ENCODE measurements around the gene PHTF1. TPM values are rescaled to one million over a fixed set of nuclear protein-coding genes. Genes with fewer than 3 reads are reported as not detected.

The PHTF1 gene
- total and polyA plus RNA-seq, 2 donors (not counting 1 experiment from before 2014, with no cell fraction given): 3.6 to 18.5 TPM

- ChIA-PET CTCF (interaction anchor here (0.6 kb wide), 1 partner anchor 34 kb away, joined by 3 read pairs; no protein-coding TSS in a partner anchor), POLR2A (no interaction called here)
- DNase-seq: no peak
- Histone ChIP-seq H3K79me2 (ENCODE audit: control insufficient read depth, insufficient read depth, low read length) (no peaks in the 10 kb centered on the region), H2AFZ (ENCODE audit: insufficient read depth, low read depth, low read length, poor library complexity, severe bottlenecking) (no peak overlapping the region), H3K4me2 (replicated peaks; ENCODE audit: low read depth, low read length, poor library complexity, severe bottlenecking) (no peak overlapping the region), H3K27ac (ENCODE audit: low read length in 2 of 2) (no peak overlapping the region), H4K20me1 (ENCODE audit: control insufficient read depth, insufficient read depth, low read length, poor library complexity, severe bottlenecking) (no peaks in the 10 kb centered on the region), H3K9ac (ENCODE audit: low read length) (no peak overlapping the region), H3K4me3 (ENCODE audit: control extremely low read depth in 1 of 5, extremely low read depth in 1 of 5, insufficient read depth in 1 of 5, low read depth in 2 of 5, low read length in 4 of 5) (no peak overlapping the region), H3K27me3 (replicated peaks in 1 of 4; ENCODE audit: control extremely low read depth in 1 of 4, control insufficient read depth in 3 of 4, insufficient read depth in 4 of 4, low read length in 3 of 4) (no peaks in the 10 kb centered on the region), H3K9me3 (ENCODE audit: control extremely low read depth in 1 of 3, control insufficient read depth in 2 of 3, insufficient read depth in 1 of 3, low read length in 2 of 3) (no peaks in the 10 kb centered on the region), H3K36me3 (replicated peaks in 1 of 2; ENCODE audit: control extremely low read depth in 1 of 2, control insufficient read depth in 1 of 2, extremely low read depth in 1 of 2, insufficient read depth in 2 of 2, low read length in 1 of 2) (no peaks in the 10 kb centered on the region), H3K4me1 (ENCODE audit: control insufficient read depth in 2 of 2, insufficient read depth in 2 of 2, low read length in 2 of 2) (no peaks in the 10 kb centered on the region)
- 50% methylated on average over 1 of the region's 3 CpGs for WGBS (ENCODE audit: insufficient coverage)
- Mint-ChIP-seq H3K4me3 (no peak overlapping the region), H3K27me3 (no peaks in the 10 kb centered on the region), H3K4me1 (no peaks in the 10 kb centered on the region), H3K9me3 (ENCODE audit: insufficient read depth) (no peaks in the 10 kb centered on the region), H3K27ac (no peak overlapping the region)
- intact Hi-C loops (cut with micrococcal nuclease): no loop called here
- no peak for TF ChIP-seq EZH2 (IDR thresholded peaks at IDR 0.05; ENCODE audit: borderline replicate concordance, insufficient read depth, low read depth, low read length, poor library complexity, severe bottlenecking)
- TF ChIP-seq, protein P1, sequence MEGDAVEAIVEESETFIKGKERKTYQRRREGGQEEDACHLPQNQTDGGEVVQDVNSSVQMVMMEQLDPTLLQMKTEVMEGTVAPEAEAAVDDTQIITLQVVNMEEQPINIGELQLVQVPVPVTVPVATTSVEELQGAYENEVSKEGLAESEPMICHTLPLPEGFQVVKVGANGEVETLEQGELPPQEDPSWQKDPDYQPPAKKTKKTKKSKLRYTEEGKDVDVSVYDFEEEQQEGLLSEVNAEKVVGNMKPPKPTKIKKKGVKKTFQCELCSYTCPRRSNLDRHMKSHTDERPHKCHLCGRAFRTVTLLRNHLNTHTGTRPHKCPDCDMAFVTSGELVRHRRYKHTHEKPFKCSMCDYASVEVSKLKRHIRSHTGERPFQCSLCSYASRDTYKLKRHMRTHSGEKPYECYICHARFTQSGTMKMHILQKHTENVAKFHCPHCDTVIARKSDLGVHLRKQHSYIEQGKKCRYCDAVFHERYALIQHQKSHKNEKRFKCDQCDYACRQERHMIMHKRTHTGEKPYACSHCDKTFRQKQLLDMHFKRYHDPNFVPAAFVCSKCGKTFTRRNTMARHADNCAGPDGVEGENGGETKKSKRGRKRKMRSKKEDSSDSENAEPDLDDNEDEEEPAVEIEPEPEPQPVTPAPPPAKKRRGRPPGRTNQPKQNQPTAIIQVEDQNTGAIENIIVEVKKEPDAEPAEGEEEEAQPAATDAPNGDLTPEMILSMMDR (IDR thresholded peaks at IDR 0.05): no peak
- ATAC-seq (ENCODE audit: low read depth): no peak
Observed at GRCh38 chr1:113660088-113660487, 99.2 kb downstream of the PHTF1 start.

DNA sequence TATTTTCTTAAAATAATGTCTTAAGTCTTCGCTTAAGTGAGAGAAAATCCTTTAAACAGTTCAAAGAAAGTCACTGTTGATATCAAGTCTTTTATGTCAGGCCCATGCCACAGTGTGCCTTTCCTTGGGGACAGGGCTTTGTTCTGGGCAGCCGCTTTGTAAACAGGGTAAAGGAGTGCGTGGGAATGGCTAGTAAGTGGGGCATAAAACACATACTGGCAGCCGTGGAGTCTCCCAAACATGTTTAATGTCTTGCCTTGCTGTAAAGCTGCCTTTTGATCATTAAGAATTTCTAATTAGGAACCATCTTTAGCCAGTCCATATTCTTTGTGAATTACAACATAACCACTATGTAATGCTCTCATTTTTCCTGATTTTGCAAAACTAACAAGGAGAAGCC is 99.7 kb downstream of the PHTF1 start:
- Mint-ChIP-seq H3K27me3 (no peaks in the 10 kb centered on the region), H3K9me3 (ENCODE audit: insufficient read depth) (no peaks in the 10 kb centered on the region), H3K4me1 (no peaks in the 10 kb centered on the region), H3K4me3 (no peak overlapping the region), H3K27ac (no peak overlapping the region)
- DNase-seq (no peak), ATAC-seq (ENCODE audit: low read depth) (no peak)
- H3K9me3 ChIP-seq (ENCODE audit: control extremely low read depth in 1 of 3, control insufficient read depth in 2 of 3, insufficient read depth in 1 of 3, low read length in 2 of 3): no peaks in the 10 kb centered on the region
- H4K20me1 ChIP-seq (ENCODE audit: control insufficient read depth, insufficient read depth, low read length, poor library complexity, severe bottlenecking): no peaks in the 10 kb centered on the region
- 85% methylated on average over 2 of the region's 4 CpGs for WGBS (ENCODE audit: insufficient coverage)
- H3K4me3 ChIP-seq (ENCODE audit: control extremely low read depth in 1 of 5, extremely low read depth in 1 of 5, insufficient read depth in 1 of 5, low read depth in 2 of 5, low read length in 4 of 5): no peak overlapping the region
- H3K36me3 ChIP-seq (replicated peaks in 1 of 2; ENCODE audit: control extremely low read depth in 1 of 2, control insufficient read depth in 1 of 2, extremely low read depth in 1 of 2, insufficient read depth in 2 of 2, low read length in 1 of 2): no peaks in the 10 kb centered on the region
- intact Hi-C loops (cut with micrococcal nuclease): no loop called here
- ChIA-PET CTCF (no interaction called here), POLR2A (no interaction called here)
- H2AFZ ChIP-seq (ENCODE audit: insufficient read depth, low read depth, low read length, poor library complexity, severe bottlenecking): no peak overlapping the region
- H3K27me3 ChIP-seq (replicated peaks in 1 of 4; ENCODE audit: control extremely low read depth in 1 of 4, control insufficient read depth in 3 of 4, insufficient read depth in 4 of 4, low read length in 3 of 4): no peaks in the 10 kb centered on the region
- H3K79me2 ChIP-seq (ENCODE audit: control insufficient read depth, insufficient read depth, low read length): no peaks in the 10 kb centered on the region
- no peaks in the 10 kb centered on the region for H3K4me1 ChIP-seq (ENCODE audit: control insufficient read depth in 2 of 2, insufficient read depth in 2 of 2, low read length in 2 of 2)
- H3K9ac ChIP-seq (ENCODE audit: low read length): no peak overlapping the region
- no peak overlapping the region for H3K4me2 ChIP-seq (replicated peaks; ENCODE audit: low read depth, low read length, poor library complexity, severe bottlenecking)
- H3K27ac ChIP-seq (ENCODE audit: low read length in 2 of 2): no peak overlapping the region
- TF ChIP-seq, protein P1 (IDR thresholded peaks at IDR 0.05): no peak
- TF ChIP-seq EZH2 (IDR thresholded peaks at IDR 0.05; ENCODE audit: borderline replicate concordance, insufficient read depth, low read depth, low read length, poor library complexity, severe bottlenecking): no peak
